WTC11 (cell line): ENCODE data around the gene VWA2. TPM values are rescaled to one million over a fixed set of nuclear protein-coding genes. Genes with fewer than 3 reads are reported as not detected.

ENCODE experiments used
- ATAC-seq: fragments of 200-7000 bp; cut with Tn5 transposase; 2 replicates; pipeline ENCODE4 v1.10.0; 2021; ENCODE audit warnings: mild to moderate bottlenecking, moderate library complexity
- CTCF ChIA-PET: fragments of 300-600 bp; sonication (Branson Sonifier 250); formaldehyde crosslinking; loops from one replicate; lab custom pipeline; 2021; ENCODE audit warnings: antibody characterized with exemption; lab: Charles Lee
- POLR2A ChIA-PET: fragments of 350-600 bp; sonication (Branson Sonifier 250); formaldehyde crosslinking; loops from one replicate; lab custom pipeline; 2021; ENCODE audit warnings: antibody characterized with exemption; lab: Charles Lee
- DNase-seq: peaks from one replicate; pipeline ENCODE4 v3.0.0; 2021; ENCODE audit warnings: low spot score
- H3K27ac Mint-ChIP-seq: 2 replicates; pipeline ENCODE4 v1.8.0; 2021; ENCODE audit warnings: mixed read lengths
- H3K27me3 Mint-ChIP-seq: 2 replicates; pipeline ENCODE4 v1.8.0; 2021; ENCODE audit warnings: low read depth, mild to moderate bottlenecking, moderate library complexity, mixed read lengths
- H3K36me3 Mint-ChIP-seq: 2 replicates; pipeline ENCODE4 v1.8.0; 2021; ENCODE audit warnings: mixed read lengths
- H3K4me1 Mint-ChIP-seq: 2 replicates; pipeline ENCODE4 v1.8.0; 2022; ENCODE audit warnings: mixed read lengths
- H3K4me3 Mint-ChIP-seq: 2 replicates; pipeline ENCODE4 v1.8.0; 2021; ENCODE audit warnings: mild to moderate bottlenecking, moderate library complexity, mixed read lengths
- H3K9me3 Mint-ChIP-seq: 2 replicates; pipeline ENCODE4 v1.8.0; 2021; ENCODE audit warnings: mixed read lengths
- CREB1 ChIP-seq: sonication (generic); formaldehyde crosslinking; IDR thresholded peaks from 2 replicates; pipeline ENCODE4 v1.8.0; 2023; ENCODE audit warnings: mild to moderate bottlenecking, missing genetic modification reagents
- CREM ChIP-seq: sonication (generic); formaldehyde crosslinking; IDR thresholded peaks from 2 replicates; pipeline ENCODE4 v1.8.1; 2022; ENCODE audit warnings: mild to moderate bottlenecking, missing genetic modification reagents, moderate library complexity
- ESRRA ChIP-seq: sonication (generic); formaldehyde crosslinking; IDR thresholded peaks from 2 replicates; pipeline ENCODE4 v1.8.1; 2022; ENCODE audit warnings: mild to moderate bottlenecking, missing genetic modification reagents, borderline replicate concordance
- FOXK1 ChIP-seq: sonication (generic); formaldehyde crosslinking; IDR thresholded peaks from 2 replicates; pipeline ENCODE4 v1.8.0; 2022; ENCODE audit warnings: mild to moderate bottlenecking, moderate library complexity, missing genetic modification reagents
- GTF2I ChIP-seq: fragments of 250-450 bp; sonication (Bioruptor Pico); conservative IDR thresholded peaks from 2 replicates; pipeline ENCODE4 v1.4.0; 2021; ENCODE audit warnings: mild to moderate bottlenecking
- JAZF1 ChIP-seq: fragments of 250-450 bp; sonication (Bioruptor Pico); IDR thresholded peaks from 2 replicates; pipeline ENCODE4 v1.9.0; 2021; ENCODE audit warnings: moderate library complexity, mild to moderate bottlenecking, inconsistent platforms
- MXD4 ChIP-seq: fragments of 250-450 bp; sonication (Bioruptor Pico); IDR thresholded peaks from 2 replicates; pipeline ENCODE4 v1.8.0; 2021; ENCODE audit warnings: mild to moderate bottlenecking, moderate library complexity, borderline replicate concordance
- OVOL2 ChIP-seq: fragments of 250-450 bp; sonication (Bioruptor Pico); IDR thresholded peaks from 2 replicates; pipeline ENCODE4 v1.9.0; 2021; ENCODE audit warnings: mild to moderate bottlenecking, borderline replicate concordance
- PRRX2 ChIP-seq: fragments of 250-450 bp; sonication (Bioruptor Pico); IDR thresholded peaks from 2 replicates; pipeline ENCODE4 v1.8.0; 2021; ENCODE audit warnings: mild to moderate bottlenecking
- SMAD3 ChIP-seq: sonication (generic); formaldehyde crosslinking; IDR thresholded peaks from 2 replicates; pipeline ENCODE4 v1.8.0; 2022; ENCODE audit warnings: missing genetic modification reagents, mild to moderate bottlenecking, borderline replicate concordance
- SMAD4 ChIP-seq: sonication (generic); formaldehyde crosslinking; IDR thresholded peaks from 2 replicates; pipeline ENCODE4 v1.8.0; 2022; ENCODE audit warnings: mild to moderate bottlenecking, missing genetic modification reagents
- TEAD1 ChIP-seq: sonication (generic); formaldehyde crosslinking; IDR thresholded peaks from 2 replicates; pipeline ENCODE4 v1.8.0; 2022; ENCODE audit warnings: mild to moderate bottlenecking, missing genetic modification reagents
- ZNF232 ChIP-seq: sonication (generic); formaldehyde crosslinking; IDR thresholded peaks from 2 replicates; pipeline ENCODE4 v1.8.0; 2022; ENCODE audit warnings: mild to moderate bottlenecking, missing genetic modification reagents
- total RNA-seq: library from RNA; stranded (reverse); gene quantifications from 3 replicates; pipeline ENCODE4 v1.2.3, GENCODE V29; 2021
- TF ChIP-seq, protein P1 (sequence below): sonication (generic); formaldehyde crosslinking; IDR thresholded peaks from 2 replicates; pipeline ENCODE4 v1.8.0; 2022; ENCODE audit warnings: mild to moderate bottlenecking, missing genetic modification reagents
- TF ChIP-seq, protein P2 (sequence below): sonication (generic); formaldehyde crosslinking; IDR thresholded peaks from 2 replicates; pipeline ENCODE4 v1.8.1; 2022; ENCODE audit warnings: low read depth, mild to moderate bottlenecking, moderate library complexity, missing genetic modification reagents, borderline replicate concordance
- TF ChIP-seq, protein P3 (sequence below): fragments of 250-450 bp; sonication (Bioruptor Pico); IDR thresholded peaks from 2 replicates; pipeline ENCODE4 v1.8.0; 2021; ENCODE audit warnings: mild to moderate bottlenecking
- TF ChIP-seq, protein P4 (sequence below): sonication (generic); formaldehyde crosslinking; IDR thresholded peaks from 2 replicates; pipeline ENCODE4 v1.8.1; 2022; ENCODE audit warnings: mild to moderate bottlenecking, missing genetic modification reagents, moderate library complexity, borderline replicate concordance
- TF ChIP-seq, protein P5 (sequence below): sonication (generic); formaldehyde crosslinking; IDR thresholded peaks from 2 replicates; pipeline ENCODE4 v1.8.1; 2023; ENCODE audit warnings: mild to moderate bottlenecking, missing genetic modification reagents, borderline replicate concordance
- TF ChIP-seq, protein P6 (sequence below): sonication (generic); formaldehyde crosslinking; IDR thresholded peaks from 2 replicates; pipeline ENCODE4 v1.8.0; 2023; ENCODE audit warnings: missing genetic modification reagents
- TF ChIP-seq, protein P7 (sequence below): sonication (generic); formaldehyde crosslinking; IDR thresholded peaks from 2 replicates; pipeline ENCODE4 v1.8.1; 2023; ENCODE audit warnings: mild to moderate bottlenecking, missing genetic modification reagents, moderate library complexity

The VWA2 gene
- total RNA-seq, 1 experiment from 2014 or later, result 2.1 TPM

DNA sequence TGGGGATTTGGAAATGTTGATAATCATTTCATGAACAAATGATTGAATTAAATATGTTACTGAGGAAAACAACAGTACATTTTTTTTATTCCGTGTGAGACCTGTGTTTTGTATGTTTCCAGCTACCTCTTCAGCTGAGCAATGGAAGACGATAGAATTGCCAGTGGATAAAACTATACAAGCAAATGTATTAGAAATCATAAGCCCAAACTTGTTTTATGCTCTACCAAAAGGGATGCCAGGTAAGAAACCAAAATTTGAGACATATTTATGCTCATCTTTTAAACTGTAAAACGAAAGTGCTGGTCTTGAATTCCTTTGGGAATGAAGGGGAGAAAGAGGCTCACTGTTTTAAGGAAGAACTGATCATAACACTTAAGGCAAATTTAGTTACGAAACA lies 17.8 kb upstream of the VWA2 start:
- no peak for ATAC-seq
- TF ChIP-seq, protein P1, sequence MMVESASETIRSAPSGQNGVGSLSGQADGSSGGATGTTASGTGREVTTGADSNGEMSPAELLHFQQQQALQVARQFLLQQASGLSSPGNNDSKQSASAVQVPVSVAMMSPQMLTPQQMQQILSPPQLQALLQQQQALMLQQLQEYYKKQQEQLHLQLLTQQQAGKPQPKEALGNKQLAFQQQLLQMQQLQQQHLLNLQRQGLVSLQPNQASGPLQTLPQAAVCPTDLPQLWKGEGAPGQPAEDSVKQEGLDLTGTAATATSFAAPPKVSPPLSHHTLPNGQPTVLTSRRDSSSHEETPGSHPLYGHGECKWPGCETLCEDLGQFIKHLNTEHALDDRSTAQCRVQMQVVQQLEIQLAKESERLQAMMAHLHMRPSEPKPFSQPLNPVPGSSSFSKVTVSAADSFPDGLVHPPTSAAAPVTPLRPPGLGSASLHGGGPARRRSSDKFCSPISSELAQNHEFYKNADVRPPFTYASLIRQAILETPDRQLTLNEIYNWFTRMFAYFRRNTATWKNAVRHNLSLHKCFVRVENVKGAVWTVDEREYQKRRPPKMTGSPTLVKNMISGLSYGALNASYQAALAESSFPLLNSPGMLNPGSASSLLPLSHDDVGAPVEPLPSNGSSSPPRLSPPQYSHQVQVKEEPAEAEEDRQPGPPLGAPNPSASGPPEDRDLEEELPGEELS (CRISPR knock-in tag), result no peak
- TF ChIP-seq TEAD1 (CRISPR knock-in tag) (no peak), SMAD3 (CRISPR knock-in tag) (no peak), CREM (CRISPR knock-in tag) (no peak), ESRRA (CRISPR knock-in tag) (no peak), SMAD4 (CRISPR knock-in tag) (no peak), FOXK1 (CRISPR knock-in tag) (no peak), ZNF232 (no peak), CREB1 (CRISPR knock-in tag) (no peak), MXD4 (CRISPR knock-in tag) (no peak), PRRX2 (CRISPR knock-in tag) (no peak), GTF2I (no peak), OVOL2 (CRISPR knock-in tag) (no peak), JAZF1 (CRISPR knock-in tag) (no peak)
- TF ChIP-seq, protein P2, sequence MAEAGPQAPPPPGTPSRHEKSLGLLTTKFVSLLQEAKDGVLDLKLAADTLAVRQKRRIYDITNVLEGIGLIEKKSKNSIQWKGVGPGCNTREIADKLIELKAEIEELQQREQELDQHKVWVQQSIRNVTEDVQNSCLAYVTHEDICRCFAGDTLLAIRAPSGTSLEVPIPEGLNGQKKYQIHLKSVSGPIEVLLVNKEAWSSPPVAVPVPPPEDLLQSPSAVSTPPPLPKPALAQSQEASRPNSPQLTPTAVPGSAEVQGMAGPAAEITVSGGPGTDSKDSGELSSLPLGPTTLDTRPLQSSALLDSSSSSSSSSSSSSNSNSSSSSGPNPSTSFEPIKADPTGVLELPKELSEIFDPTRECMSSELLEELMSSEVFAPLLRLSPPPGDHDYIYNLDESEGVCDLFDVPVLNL (CRISPR knock-in tag), result no peak
- TF ChIP-seq, protein P3, sequence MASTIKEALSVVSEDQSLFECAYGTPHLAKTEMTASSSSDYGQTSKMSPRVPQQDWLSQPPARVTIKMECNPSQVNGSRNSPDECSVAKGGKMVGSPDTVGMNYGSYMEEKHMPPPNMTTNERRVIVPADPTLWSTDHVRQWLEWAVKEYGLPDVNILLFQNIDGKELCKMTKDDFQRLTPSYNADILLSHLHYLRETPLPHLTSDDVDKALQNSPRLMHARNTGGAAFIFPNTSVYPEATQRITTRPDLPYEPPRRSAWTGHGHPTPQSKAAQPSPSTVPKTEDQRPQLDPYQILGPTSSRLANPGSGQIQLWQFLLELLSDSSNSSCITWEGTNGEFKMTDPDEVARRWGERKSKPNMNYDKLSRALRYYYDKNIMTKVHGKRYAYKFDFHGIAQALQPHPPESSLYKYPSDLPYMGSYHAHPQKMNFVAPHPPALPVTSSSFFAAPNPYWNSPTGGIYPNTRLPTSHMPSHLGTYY (CRISPR knock-in tag), result no peak
- TF ChIP-seq, protein P4, sequence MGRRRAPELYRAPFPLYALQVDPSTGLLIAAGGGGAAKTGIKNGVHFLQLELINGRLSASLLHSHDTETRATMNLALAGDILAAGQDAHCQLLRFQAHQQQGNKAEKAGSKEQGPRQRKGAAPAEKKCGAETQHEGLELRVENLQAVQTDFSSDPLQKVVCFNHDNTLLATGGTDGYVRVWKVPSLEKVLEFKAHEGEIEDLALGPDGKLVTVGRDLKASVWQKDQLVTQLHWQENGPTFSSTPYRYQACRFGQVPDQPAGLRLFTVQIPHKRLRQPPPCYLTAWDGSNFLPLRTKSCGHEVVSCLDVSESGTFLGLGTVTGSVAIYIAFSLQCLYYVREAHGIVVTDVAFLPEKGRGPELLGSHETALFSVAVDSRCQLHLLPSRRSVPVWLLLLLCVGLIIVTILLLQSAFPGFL (CRISPR knock-in tag), result no peak
- TF ChIP-seq, protein P5, sequence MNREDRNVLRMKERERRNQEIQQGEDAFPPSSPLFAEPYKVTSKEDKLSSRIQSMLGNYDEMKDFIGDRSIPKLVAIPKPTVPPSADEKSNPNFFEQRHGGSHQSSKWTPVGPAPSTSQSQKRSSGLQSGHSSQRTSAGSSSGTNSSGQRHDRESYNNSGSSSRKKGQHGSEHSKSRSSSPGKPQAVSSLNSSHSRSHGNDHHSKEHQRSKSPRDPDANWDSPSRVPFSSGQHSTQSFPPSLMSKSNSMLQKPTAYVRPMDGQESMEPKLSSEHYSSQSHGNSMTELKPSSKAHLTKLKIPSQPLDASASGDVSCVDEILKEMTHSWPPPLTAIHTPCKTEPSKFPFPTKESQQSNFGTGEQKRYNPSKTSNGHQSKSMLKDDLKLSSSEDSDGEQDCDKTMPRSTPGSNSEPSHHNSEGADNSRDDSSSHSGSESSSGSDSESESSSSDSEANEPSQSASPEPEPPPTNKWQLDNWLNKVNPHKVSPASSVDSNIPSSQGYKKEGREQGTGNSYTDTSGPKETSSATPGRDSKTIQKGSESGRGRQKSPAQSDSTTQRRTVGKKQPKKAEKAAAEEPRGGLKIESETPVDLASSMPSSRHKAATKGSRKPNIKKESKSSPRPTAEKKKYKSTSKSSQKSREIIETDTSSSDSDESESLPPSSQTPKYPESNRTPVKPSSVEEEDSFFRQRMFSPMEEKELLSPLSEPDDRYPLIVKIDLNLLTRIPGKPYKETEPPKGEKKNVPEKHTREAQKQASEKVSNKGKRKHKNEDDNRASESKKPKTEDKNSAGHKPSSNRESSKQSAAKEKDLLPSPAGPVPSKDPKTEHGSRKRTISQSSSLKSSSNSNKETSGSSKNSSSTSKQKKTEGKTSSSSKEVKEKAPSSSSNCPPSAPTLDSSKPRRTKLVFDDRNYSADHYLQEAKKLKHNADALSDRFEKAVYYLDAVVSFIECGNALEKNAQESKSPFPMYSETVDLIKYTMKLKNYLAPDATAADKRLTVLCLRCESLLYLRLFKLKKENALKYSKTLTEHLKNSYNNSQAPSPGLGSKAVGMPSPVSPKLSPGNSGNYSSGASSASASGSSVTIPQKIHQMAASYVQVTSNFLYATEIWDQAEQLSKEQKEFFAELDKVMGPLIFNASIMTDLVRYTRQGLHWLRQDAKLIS (CRISPR knock-in tag), result no peak
- TF ChIP-seq, protein P6, sequence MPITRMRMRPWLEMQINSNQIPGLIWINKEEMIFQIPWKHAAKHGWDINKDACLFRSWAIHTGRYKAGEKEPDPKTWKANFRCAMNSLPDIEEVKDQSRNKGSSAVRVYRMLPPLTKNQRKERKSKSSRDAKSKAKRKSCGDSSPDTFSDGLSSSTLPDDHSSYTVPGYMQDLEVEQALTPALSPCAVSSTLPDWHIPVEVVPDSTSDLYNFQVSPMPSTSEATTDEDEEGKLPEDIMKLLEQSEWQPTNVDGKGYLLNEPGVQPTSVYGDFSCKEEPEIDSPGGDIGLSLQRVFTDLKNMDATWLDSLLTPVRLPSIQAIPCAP (CRISPR knock-in tag), result no peak
- TF ChIP-seq, protein P7, sequence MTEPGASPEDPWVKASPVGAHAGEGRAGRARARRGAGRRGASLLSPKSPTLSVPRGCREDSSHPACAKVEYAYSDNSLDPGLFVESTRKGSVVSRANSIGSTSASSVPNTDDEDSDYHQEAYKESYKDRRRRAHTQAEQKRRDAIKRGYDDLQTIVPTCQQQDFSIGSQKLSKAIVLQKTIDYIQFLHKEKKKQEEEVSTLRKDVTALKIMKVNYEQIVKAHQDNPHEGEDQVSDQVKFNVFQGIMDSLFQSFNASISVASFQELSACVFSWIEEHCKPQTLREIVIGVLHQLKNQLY, result no peak
- Mint-ChIP-seq H3K36me3 (no peaks in the 10 kb centered on the region), H3K9me3 (no peaks in the 10 kb centered on the region), H3K27ac (no peak overlapping the region), H3K4me3 (no peak overlapping the region), H3K27me3 (no peaks in the 10 kb centered on the region), H3K4me1 (no peaks in the 10 kb centered on the region)
- ChIA-PET CTCF (no interaction called here), POLR2A (no interaction called here)
- no peak for DNase-seq
